GM18505 (cell line): Measurements from ENCODE around the gene MAP4K1.

Experiments used
- ATAC-seq: cut with Tn5 transposase; IDR thresholded peaks from one replicate; pipeline ENCODE4 v1.9.1; 2021; ENCODE audit not compliant: unreplicated experiment
- POLR2A ChIP-seq: IDR thresholded peaks from 4 replicates; pipeline ENCODE4 v1.6.1; 2011; ENCODE audit warnings: borderline replicate concordance; ENCODE audit not compliant: insufficient read depth, insufficient read length; ENCODE audit errors: extremely low read depth

Gene MAP4K1

GRCh38 chr19:38549942-38550341 lies 67.8 kb downstream of the MAP4K1 start:
- ATAC-seq: no peak
- TF ChIP-seq POLR2A: no peak

DNA sequence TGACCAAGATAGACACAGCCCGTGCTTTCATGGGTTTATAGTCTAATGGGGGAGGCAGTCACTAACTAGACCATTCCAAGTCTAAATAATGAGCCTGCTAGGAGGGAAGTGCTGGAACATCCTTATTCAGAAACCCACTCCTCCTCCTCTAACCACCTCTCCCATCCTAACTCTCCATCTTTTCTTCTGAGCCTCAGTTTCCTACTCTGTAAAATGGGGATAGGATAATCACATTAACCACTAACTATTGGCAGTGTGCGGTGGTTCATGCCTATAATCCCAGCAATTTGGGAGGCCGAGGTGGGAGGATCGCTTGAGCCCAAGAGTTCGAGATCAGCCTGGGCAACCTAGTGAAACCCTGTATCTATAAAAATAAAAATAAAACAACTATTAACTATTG lies 68.7 kb downstream of the MAP4K1 start:
- TF ChIP-seq POLR2A: no peak
- ATAC-seq: no peak

- TF ChIP-seq POLR2A: no peak
- ATAC-seq: no peak
These were observed 70.3 kb downstream of the MAP4K1 start for GRCh38 chr19:38547421-38547820.

DNA sequence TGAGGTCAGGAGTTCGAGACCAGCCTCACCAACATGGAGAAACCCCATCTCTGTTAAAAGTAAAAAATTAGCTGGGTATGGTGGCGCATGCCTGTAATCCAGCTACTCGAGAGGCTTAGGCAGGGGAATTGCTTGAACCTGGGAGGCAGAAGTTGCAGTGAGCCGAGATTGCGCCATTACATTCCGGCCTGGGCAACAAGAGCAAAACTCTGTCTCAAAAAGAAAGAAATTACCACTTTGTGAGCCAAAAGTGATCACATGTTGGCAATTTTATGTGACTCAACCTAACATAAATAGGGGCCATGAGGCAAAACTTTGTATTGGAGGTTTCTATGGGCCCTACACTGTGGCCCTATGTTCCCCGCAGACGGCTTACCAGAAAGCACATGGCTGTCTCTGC lies 72.2 kb downstream of the MAP4K1 start:
- TF ChIP-seq POLR2A: no peak
- ATAC-seq: no peak

DNA sequence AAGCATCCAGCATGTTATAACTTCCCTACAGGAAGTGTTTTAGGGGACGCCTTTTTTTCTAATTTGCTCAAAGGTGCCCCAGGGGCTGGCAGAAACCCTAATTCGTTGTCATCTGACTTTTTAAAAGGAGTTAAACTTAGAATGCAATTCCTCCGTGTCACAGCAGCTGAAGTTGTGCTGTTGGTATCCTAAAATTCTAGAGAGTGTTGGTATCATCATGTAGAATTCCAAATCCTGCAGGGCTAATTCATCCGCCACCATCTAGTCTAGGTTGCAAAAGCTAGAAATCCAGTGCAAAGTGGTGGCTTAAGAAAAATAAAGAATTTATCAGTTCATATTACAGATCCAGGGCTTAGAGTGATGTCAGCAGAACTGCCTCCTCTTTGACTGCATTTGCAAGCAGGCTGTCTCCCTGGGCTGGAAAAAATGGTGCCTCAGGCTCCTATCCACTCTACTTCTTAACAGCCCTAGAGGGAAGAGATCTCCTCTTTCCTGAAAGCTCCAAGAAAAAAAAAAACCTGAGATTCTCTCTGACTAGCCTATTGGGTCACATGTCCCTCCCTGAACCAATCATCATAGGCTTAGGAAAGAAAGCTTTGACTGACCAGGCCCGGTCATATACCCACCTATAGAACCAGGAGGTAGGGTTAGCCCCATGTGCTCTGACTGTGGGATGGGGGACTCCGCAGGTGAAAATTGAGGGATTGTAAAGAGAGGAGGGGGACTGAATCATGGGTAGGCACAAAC lies 73.0 kb downstream of the MAP4K1 start:
- no peak for TF ChIP-seq POLR2A
- no peak for ATAC-seq

DNA sequence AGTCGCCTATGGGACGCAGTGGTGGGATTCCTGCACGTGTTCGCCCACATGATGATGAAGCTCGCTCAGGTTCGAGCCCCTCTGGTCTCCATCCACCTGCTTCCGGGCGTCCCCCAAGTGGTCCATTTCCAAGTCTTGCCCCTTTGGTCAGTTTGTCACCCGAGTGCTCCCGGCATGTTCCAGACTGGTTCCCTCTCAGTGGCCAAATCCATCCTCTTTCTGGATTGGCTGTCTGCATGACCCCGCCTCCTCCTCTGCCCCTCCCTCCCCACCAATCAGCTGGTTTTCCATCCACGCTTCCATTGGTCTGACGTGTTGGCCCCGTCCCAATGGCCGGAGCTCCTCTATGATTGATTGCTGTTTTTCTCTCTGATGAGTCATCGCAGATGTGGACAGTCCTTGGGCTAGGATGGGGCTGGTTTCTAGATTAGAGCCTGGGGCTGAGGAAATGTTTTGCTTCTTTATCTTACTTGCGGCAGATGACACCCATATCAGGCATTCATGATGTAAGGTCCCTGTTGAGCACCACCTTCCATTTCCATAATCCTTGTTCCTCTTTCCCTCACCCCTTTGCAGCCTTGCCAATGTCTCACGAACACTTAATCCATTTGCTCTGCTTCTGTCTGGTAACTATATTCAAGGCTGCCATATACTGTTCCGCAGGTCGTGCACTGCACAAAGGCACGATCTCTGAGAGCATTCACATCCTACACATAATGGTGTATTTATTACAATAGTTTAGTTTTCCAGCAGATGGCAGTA lies 73.8 kb downstream of the MAP4K1 start:
- ATAC-seq: peak; percentile 48
- no peak for TF ChIP-seq POLR2A

GRCh38 chr19:38543286-38543806 lies 74.4 kb downstream of the MAP4K1 start:
- no peak for ATAC-seq
- no peak for TF ChIP-seq POLR2A

GRCh38 chr19:38542040-38542439 lies 75.7 kb downstream of the MAP4K1 start:
- ATAC-seq: no peak
- no peak for TF ChIP-seq POLR2A

DNA sequence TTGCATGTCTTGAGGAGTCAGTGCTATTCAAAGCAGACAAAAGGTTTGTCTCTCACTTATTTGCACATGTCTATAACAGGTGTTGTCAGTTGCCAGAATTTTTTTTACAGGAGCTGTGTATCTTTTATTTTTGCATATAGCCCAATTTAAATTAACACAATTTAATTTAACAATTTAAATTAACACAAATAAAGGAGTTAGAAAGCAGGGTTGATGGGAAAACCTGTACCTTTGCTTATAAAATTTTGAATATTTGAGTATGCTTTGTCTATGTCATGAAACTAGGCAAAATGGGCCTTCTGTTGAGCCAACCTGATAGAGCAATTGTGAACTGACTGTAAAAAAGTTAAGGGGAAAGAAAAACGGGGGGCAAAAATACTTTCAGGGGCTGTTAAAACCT lies 78.0 kb downstream of the MAP4K1 start:
- TF ChIP-seq POLR2A: no peak
- no peak for ATAC-seq

DNA sequence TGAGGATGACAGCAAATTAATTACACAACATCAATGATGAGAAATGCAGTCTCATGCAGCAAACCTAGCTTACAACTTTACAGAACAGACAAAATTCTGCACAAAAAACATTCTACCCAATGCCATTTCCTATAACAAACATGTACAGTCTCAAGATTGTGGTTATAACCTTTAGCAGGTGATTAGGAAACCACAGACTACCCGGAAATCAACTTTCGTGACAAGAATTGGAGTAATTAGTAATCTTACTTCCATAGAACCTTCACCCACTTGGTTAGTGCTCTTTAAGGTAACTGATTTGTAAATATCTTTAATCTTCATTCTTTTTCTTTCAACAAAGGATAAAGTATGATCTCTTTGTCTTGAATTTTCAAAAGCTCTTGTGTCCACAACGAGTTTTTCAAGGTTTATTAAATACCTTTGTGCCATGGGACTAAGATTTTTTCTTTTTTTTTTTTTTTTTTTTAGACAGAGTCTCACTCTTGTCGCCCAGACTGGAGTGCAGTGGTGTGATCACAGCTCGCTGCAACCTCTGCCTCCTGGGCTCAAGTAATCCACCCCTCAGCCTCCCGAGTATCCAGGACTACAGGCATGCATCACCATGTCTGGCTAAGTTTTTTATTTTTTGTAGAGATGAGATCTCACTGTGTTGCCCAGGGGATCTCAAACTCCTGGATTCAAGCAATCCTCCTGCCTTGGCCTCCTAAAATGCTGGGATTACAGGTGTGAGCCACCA lies 78.8 kb downstream of the MAP4K1 start:
- no peak for TF ChIP-seq POLR2A
- no peak for ATAC-seq

DNA sequence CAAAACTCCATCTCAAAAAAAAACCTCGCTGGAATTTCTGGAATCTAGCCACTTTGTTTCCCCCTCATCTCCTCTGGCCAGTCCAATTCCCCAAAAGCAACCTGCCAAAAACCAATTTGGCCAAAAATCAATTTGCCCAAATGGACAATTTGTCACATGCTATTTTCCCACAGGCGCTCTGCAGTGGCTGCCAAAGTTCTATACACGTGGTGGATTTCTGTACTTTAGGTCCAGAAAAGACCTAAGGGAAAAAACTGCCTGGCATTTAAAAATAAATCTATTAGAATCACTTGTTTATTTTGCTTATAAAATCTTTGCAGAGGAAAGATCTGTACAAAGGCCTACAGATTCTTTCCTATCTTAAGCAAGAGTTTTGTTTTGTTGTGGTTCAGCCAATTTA lies 79.4 kb downstream of the MAP4K1 start:
- no peak for ATAC-seq
- TF ChIP-seq POLR2A: no peak
